LNCAP (cell line): ENCODE data around the gene NPBWR2.

Experiments used
- CTCF ChIP-seq: fragments of 450-650 bp; IDR thresholded peaks from 2 replicates; pipeline ENCODE4 v1.5.1; 2017; ENCODE audit warnings: mild to moderate bottlenecking

NPBWR2 gene

GRCh38 chr20:64110411-64111068, 3.2 kb upstream of the NPBWR2 start:
- no peak for TF ChIP-seq CTCF

GRCh38 chr20:64109831-64110391, 2.5 kb upstream of the NPBWR2 start:
- TF ChIP-seq CTCF: no peak

- TF ChIP-seq CTCF: no peak
Measured at GRCh38 chr20:64108731-64109681, 1.6 kb upstream of the NPBWR2 start.

GRCh38 chr20:64107736-64108457, 532 bp upstream of the NPBWR2 start:
- no peak for TF ChIP-seq CTCF

GRCh38 chr20:64106435-64106961, 867 bp downstream of the NPBWR2 start:
- TF ChIP-seq CTCF: no peak

- TF ChIP-seq CTCF: no peak
Measured at GRCh38 chr20:64105846-64106434, 1.4 kb downstream of the NPBWR2 start.
